IPS-NIHi7 (cell line): ENCODE data around the gene CHAD.

Source experiments
- DNase-seq: peaks from one replicate; pipeline ENCODE4 v3.0.0; 2012; ENCODE audit warnings: mixed read lengths; ENCODE audit errors: extremely low spot score

Gene CHAD

DNA sequence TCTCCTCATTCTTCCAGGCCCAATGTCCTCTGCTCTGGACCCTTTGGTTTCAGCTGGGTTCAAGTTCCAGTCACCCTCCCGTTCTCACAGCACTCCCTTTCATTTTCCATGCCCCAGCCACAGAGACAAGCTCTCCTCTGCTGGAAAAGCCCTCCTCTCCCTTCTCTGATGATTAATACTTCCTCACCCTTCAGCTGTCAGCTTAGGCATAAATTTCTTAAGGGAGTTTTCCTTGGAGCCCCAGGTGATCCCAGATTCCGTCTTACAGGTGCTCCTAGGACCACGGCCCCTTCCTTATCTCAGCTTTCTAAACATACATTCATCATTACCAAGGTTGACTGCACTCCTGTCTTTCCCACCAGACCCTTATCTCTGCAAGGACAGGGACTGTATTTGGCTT, 10.4 kb downstream of the CHAD start:
- DNase-seq, result no peak

DNA sequence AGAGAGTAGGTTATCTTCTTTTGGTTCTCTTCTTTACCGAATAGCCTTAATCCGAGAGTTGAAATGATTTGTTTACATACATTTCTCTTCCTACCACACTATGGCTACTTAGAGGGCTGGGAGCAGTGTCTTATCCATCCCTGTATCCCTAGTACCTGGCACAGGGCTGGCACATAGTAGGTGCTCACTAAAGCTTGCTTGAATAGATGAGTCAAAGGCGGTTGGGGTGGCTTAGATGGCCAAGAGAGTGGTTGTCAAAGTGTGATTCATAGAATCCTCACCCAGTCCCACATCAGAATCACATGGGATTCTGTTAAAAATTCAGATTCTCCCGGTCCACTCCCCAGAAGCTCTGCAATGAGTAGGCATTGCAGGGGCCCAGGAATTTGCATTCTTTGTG, 11.1 kb downstream of the CHAD start:
- no peak for DNase-seq

DNA sequence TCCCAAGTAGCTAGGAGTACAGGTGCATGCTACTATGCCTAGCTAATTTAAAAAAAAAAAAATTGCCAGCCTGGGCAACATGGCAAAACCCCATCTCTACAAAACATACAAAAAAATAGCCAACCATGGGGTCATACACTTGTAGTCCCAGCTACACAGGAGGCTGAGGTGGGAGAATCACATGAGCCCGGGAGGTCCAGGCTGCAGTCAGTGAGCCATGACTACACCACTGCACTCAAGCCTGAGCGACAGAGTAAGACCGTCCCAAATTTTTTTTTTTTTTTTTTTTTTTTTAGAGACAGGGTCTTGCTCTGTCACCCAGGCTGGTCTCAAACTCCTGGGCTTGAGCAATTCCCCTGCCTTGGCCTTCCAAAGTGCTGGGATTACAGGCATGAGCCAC, 14.8 kb downstream of the CHAD start:
- DNase-seq, result no peak

DNA sequence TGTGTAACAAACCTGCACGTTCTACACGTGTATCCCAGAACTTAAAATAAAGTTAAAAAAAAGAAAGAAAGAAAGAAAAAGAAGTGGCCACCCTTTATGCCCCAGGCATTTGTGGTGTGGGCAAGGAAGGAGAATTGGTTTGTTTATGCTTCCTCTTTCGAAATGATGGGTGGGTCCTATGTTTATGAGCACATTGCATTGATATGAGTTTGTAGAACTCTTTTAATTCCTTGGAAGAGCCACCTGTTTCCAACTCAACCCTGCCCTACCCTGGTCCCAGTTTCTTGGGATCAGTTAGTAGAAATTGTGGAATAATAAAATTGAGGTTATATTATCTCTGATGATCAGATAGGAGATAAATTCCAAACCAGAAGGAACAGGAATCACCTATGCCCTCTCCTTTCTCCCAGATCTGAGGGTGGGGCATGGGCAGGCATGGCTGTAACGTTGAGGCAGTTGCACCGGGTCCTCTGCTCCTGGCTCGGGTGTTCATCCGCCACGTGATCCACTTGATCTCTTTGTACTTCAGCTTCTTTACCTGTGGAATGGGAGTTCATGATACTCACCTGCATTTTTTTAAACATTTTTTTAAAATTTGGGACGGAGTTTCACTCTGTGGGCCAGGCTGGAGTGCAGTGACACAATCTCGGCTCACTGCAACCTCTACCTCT, 15.9 kb downstream of the CHAD start:
- DNase-seq, result no peak

DNA sequence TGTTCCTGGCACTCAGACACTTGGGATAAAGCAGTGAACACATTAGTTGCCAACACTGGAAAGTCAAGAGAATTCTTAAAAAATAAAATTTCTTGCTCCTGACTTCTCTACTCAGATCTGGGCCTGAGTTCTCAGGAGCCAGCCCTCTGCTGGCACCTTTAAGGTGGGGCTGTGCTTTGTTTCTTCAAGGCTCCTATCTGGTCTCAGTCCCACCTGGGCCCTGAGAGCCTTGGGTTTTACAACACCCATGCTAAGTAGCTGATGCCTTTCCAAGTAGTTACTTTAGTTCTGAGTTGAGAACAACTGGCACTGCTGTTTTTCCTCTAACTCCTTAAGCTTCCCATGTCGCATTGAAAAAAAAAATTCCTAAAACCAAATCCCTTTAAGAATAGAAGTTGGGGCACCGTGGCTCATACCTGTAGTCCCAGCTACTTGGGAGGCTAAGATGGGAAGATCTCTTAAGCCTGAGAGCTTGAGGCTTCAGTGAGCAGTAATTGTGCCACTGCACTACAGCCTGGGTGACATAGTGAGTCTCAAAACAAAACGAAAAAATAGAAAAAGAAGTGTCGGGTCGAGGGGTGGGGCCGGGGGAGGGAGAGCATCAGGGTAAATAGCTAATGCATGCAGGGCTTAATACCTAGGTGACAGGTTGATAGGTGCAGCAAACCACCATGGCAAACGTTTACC, 16.6 kb downstream of the CHAD start:
- no peak for DNase-seq

DNA sequence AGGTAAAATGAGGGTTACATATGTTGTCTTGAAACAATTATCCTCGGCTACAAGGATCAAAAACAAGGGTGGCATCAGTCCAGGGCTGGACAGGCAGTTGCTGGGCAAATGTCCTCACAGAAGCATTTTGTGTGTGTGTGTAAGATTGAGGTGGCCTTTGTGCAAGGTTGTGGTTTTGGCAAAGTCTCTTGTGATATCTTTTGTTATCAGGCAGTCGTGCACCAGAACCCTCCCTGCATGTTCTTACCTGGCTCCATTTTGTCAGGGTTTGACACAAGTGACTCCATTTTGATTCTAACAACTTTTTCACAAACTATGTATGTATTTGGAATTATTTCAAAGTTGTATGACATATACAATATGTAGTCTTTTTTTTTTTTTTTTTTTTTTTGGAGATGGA, 20.0 kb downstream of the CHAD start:
- no peak for DNase-seq

DNA sequence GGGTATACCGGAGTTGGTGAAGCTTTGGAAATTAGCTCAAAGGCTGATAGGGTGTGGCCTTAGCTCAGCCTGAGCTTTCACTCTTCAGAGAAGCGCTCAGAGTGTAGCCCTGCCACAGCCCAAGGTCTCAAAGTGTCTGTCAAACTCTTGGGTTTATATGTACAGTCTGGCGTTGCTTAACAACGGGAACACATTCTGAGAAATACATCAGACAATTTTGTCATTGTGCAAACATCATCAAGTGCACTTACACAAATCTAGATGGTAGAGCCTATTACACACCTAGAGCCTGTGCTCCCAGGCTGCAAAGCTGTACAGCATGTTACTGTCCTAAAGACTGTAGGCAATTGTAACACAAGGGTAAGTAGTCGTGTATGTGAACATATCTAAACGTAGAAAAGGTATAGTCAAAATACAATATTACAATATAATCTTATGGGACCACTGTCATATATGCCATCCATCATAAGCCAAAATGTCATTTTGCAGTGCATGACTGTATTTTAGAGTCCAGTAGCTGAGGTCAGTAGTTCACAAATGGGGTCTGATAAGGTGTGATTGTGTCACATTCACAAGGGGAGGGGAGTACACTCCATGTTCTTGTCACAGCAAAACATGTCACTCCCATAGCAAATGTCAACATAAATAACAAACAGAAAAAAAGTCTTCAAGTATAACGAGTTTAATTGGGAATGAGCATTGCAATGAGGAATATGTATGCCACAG, 20.6 kb downstream of the CHAD start:
- no peak for DNase-seq

DNA sequence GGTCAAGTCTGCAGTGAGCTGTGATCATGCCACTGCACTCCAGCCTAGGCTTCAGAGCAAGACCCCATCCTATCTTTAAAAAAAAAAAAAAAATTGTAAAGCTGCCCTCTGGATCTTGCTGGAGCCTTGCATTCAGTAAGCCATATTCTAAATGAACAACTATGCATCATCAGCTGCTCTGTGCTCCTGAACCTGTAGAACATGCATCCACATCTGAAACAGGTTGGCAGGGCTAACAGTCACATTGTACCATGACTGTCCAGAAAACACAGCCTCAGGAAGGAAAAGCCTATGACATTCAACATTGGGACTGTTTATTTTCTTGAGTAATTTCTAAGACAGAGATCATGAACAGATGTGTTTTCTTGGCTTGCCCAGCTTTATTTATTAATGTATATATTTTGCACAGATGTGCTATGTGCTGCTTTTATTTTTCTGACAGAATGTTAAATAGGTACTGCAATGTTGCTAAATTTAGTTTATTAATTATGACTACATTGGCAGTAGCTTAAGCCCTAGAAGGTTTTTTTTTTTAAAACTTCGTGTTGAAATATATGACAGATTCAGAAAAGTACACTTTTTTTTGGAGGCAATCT, 22.9 kb downstream of the CHAD start:
- DNase-seq, result no peak

DNA sequence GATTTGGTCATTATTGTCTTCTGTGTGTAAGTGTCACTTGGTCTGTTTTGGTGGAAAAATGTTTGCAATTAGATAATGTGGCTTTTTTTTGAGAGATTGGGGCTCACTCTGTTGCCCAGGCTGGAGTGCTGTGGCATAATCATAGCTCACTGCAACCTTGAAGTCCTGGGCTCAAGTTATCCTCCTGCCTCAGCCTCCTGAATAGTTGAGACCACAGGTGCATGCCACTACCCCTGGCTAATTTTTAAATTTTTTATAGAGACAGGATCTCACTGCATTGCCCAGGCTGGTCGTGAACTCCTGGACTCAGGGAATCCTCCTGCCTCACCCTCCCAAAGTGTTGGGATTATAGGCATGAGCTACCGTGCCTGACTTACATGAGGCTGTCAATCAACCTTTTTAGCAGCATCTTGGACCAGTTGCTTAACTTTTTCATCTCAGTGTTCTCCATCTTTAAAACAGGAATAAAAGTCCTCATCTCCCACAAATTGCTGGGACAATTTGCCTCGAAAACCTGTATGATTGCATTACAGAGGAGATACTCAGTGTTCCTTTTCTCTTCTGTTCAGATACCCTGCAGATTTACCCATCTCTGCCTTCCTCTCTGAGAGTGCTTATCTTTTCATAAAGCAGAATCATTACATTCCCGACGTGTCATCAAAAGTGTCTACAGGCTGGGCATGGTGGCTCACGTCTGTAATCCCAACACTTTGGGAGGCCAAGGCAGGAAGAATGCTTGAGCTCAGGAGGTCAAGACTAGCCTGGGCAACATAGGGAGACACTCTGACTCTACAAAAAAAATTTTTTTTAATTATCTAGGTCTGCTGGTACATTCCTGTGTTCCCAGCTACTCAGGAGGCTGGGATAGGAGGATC, 23.6 kb downstream of the CHAD start:
- no peak for DNase-seq

DNA sequence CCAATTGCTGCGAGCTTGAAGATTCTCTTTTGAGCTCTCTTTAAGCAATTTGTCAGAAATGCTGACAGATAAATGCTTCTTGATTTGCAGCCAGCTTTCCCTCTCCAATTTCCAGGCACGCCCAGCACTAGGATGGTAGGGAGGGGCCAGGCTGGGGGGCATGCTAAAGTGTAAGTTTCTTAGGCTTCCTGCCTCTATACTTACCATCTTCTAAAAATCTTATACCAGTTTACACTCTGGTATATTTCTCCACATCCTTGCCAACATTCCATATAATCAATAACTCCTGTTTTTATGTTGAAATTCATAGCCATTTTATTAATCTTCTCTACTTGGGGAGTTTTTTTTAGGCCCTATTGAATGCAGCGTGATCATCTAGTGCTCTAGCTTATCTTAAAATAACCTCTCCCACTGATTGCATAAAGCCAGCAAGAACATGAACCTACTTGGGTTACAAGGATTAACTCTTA, 25.1 kb downstream of the CHAD start:
- no peak for DNase-seq

DNA sequence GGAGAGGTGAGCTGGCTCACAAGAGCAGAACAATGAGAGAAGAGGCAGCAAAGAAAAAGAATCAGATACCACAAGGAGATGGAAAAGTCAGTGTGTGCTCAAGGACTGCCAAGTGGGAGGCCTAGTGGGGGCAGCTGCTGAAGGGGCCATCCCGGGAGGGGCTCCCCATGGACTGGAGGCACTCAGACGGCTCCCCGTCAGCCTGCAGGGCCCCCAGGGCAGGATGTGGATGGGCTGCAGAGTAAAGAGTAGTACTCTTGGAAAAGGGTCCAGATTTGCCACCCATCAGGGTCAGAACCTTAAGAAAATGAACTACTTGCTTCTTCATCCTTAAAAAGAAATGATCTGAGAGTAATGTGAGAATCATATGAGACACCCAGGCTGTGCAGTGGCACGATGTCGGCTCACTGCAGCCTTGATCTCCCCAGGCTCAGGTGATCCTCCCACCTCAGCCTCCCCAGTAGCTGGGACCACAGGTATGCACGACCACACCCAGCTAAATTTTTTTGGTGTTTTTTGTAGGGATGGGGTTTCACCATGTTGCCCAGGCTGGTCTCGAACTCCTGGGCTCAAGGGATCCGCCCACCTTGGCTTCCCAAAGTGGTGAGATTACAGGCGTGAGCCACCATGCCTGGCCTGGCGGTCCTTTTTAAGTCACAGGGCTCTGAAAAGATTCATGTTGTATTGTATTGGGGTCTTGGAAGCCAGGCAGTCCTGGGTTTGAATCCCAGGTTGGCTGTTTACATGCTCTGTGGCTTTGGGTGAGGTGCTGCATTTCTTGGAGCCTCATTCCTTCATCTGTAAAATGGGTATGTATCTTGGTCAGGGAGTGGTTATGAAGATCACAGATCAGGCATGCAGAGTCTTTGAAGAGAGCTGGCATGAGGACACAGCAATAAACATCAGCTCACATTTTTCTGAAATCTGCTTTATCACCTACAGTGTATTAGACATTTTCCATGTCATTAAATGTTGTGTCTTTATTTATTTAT, 27.5 kb downstream of the CHAD start:
- no peak for DNase-seq

DNA sequence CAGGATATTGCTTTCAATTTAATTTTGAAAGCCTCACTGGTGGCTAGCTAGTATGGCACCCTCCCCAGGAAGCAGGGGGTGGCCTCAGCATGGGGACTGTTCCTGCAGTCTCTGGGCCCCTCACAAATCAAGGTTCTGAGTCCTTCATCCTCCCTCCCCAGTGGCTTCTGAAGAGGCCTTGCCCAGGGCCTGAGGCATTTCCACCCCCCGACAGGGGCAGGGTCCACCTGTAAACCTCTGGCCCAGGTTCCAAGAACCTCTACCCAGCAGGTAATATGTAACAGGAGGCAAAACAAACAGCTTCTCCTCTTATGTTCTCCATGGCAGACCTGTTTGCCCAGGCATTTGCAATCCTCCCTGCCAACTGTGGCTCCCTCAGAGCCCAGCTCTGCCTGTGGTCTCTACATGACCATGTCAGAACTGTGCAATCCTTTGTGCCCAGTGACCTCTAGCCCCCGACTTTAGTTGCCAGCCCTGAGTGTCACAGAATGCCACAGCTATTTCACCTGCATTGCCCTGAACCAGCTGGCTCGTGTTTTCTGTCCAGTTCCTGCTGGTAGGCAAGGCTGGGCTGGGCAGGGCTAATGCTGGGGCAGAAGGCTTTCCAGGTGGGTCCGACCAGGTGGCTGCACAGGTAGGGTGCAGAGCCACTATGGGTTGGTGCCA, 28.4 kb downstream of the CHAD start:
- DNase-seq, result no peak

DNA sequence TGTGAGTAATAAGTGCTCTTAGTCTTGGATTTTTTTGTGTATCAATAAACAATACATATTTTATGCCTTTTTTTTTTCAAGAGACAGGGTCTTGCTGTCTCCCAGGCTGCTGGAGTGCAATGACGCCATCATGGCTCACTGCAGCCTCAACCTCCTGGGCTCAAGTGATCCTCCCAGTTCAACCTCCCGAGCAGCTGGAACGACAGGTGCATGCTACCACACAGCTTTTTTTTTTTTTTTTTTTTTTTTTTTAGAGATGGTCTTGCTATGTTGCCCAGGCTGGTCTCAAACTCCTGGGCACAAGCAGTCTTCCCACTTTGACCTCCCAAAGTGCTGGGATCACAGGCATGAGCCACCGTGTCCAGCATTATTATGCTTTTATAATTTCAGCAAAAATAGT, 29.7 kb downstream of the CHAD start:
- no peak for DNase-seq

DNA sequence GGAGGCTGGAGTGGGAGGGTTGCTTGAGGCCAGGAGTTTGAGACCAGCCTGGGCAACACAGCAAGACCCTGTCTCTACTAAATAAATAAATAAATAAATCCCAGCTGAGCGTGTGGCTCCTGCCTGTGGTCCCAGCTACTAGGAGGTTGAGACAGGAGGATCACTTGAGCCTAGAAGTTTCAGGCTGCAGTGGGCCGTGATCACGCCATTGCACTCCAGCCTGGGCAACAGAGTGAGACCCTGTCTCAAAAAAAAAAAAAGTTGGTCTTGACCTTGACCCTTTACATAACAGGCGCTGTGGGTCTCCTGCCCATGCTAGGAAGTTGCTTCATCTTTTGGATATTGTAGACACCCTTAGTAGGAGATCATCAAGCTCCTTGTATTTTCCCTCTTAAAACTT, 31.3 kb downstream of the CHAD start:
- DNase-seq, result no peak

DNA sequence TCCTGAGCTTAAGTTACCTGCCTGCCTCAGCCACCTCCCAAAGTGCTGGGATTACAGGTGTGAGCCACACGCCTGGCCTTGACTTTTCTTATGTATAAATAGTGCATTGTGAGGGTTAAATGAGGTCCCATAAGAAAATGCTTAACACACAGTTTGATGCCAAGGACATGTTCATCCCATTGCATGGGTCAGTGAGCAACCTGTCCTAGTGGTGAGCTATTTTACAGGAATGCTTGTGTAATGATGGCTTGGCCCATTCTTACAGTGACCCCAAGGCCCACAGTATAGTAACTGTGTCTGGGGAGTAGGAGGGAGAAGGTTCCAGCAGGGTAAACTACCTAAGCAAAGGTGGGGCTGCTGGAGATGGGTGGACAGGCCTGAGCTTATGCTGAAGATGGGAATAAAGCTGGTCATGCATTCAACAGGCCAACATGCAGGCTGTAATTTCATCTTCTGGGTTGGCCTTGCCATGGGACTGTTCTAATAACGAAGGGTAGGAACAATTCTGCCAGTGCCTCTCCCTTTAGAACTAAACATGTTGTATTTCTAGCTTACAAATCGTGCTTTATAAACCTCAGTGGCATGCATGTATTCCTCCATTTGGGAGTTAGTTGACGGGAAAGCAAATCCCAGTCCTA, 36.4 kb downstream of the CHAD start:
- no peak for DNase-seq

DNA sequence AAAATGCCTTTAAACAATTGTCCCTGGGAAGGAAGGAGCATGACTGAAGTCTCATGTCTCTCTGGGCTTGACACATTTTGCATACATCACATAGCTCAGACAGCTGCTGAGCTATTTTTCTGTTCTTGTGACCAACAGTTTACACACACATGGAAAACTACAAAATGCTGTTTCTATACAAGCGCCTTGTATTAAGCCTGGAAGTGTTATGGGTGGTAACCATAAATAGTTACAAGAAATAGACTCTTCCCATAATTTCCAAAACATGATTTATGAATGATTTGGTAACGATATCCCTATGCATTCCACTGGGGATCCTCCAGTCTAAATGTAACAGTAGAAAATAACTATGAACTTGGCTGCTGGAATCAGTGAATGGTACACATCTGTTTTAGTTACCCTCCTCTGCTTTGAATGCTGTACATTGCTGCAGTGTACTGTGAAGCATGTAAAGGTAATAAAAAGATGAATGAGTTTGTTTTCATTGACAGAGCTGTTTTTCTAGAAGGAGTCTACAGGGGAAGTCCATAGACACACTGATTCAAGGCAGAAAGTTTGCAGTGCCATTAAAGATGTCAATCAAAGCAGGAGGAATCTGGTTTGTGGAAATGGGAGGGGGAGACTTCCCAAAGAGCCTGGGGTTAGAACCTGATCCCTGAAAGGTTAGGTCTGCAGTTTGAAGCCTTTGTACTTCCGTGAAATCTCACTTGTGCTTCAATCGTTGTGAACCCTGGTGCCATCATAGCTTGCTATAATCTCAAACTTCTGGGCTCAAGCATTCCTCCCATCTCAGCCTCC, 37.7 kb downstream of the CHAD start:
- DNase-seq, result no peak

DNA sequence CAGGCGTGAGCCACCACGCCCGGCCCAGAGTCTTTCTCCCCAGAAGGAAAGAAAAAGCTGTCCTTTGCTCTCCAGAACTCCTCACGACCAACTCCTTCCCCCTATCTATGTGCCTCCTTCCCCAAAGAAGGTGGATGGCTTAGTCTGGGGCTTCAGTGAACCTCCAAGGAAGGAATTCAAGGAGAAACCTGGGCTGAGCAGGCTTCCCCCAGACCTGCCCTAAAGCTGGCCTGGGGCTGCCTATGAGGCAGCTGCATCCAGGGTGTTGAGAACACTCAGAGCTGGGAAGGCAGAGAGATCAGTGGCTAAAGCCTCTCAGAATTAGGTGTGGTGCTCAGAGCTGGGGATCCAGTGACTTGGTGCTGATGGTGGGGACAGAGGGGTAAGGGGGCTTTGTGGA, 38.9 kb downstream of the CHAD start:
- DNase-seq, result no peak

DNA sequence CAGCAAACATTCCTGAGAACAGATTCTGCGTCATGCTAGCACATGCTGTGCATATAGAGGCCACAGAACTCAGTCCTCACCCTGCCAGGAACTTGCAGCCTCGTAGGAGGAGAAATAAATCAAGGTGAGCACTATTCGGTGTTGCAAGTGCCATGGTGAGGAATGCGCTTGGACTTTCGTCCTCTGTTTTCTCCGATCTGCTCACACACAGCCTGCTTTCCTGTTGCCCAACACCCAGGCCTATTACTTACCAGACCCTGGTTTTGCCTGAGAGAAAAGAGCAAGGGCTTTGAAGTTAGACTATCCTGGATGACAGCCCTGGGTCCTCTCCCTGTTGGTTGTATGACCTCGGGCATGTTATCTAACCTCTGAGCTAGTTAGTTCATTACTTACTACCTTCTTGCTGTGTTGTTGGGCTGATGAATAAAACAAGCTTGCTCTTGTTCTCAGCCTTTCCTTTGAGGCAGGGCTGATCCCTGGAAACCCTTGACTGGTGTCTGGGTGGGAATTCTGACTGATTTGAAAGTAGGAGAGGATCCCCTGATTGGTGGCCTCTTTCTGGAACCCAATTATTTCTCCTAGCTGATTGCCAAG, 39.8 kb downstream of the CHAD start:
- no peak for DNase-seq
